Bronchial epithelial cell (primary cell): ENCODE measurements around the gene CDADC1. TPM values are rescaled to one million over a fixed set of nuclear protein-coding genes. Genes with fewer than 3 reads are reported as not detected.
"Not testable (repeated sequence)": the region's sequence is repeated elsewhere in the genome, so short reads cannot be mapped to it uniquely, and the experiment has no call there.

ENCODE experiments used
- DNase-seq: peaks from one replicate; pipeline ENCODE4 v3.0.0-alpha.2; 2010; ENCODE audit warnings: low read depth
- FAIRE-seq: peaks from 2 replicates; lab custom pipeline; 2011; peaks lifted over from hg19 to GRCh38; lab: Jason Lieb, UNC
- H3K27me3 ChIP-seq: 2 replicates; pipeline ENCODE4 v1.5.1; 2011; ENCODE audit warnings: low read length; ENCODE audit not compliant: control insufficient read depth, insufficient read depth
- H3K36me3 ChIP-seq: 2 replicates; pipeline ENCODE4 v1.5.1; 2011; ENCODE audit warnings: low read length; ENCODE audit not compliant: control insufficient read depth, insufficient read depth
- H3K4me3 ChIP-seq: 2 replicates; pipeline ENCODE4 v1.5.1; 2011; ENCODE audit warnings: mild to moderate bottlenecking, low read depth, low read length, control low read depth
- total RNA-seq: library from RNA; depleted of rRNA; stranded (reverse); fragments of >200 nt; gene quantifications from 2 replicates; pipeline ENCODE4 v1.2.1, GENCODE V29; 2014
- TF ChIP-seq, protein P1 (sequence below): IDR thresholded peaks from 2 replicates; pipeline ENCODE4 v1.5.1; 2011; ENCODE audit warnings: mild to moderate bottlenecking, moderate library complexity, low read length, control low read depth, inconsistent platforms; ENCODE audit not compliant: insufficient read depth, severe bottlenecking

The CDADC1 gene
- total RNA-seq, 1 donor from 2014 or later: 6.6 TPM

DNA sequence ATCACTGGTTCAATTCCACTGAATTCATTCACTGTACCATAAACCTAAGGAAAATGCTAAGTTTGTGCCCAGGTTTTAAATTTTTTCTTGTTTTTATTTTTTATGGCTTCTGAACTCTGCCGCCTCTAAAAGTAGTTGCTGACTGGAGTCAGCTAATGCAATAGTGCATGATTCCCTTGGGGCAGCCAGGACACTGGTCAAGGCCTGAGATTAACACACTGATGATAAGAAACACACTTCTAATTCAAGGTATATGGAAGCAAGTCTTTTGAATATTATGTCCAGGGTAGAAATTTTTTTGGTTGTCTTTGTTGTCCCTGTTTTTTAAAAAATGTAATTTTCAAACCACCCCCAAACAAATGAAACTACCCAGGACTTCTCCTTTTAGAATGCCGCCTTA is 72.2 kb downstream of the CDADC1 start:
- TF ChIP-seq, protein P1, sequence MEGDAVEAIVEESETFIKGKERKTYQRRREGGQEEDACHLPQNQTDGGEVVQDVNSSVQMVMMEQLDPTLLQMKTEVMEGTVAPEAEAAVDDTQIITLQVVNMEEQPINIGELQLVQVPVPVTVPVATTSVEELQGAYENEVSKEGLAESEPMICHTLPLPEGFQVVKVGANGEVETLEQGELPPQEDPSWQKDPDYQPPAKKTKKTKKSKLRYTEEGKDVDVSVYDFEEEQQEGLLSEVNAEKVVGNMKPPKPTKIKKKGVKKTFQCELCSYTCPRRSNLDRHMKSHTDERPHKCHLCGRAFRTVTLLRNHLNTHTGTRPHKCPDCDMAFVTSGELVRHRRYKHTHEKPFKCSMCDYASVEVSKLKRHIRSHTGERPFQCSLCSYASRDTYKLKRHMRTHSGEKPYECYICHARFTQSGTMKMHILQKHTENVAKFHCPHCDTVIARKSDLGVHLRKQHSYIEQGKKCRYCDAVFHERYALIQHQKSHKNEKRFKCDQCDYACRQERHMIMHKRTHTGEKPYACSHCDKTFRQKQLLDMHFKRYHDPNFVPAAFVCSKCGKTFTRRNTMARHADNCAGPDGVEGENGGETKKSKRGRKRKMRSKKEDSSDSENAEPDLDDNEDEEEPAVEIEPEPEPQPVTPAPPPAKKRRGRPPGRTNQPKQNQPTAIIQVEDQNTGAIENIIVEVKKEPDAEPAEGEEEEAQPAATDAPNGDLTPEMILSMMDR: no peak
- FAIRE-seq (no peak), DNase-seq (no peak)
- no peaks in the 10 kb centered on the region for H3K36me3 ChIP-seq
- no peak overlapping the region for H3K4me3 ChIP-seq
- no peaks in the 10 kb centered on the region for H3K27me3 ChIP-seq

DNA sequence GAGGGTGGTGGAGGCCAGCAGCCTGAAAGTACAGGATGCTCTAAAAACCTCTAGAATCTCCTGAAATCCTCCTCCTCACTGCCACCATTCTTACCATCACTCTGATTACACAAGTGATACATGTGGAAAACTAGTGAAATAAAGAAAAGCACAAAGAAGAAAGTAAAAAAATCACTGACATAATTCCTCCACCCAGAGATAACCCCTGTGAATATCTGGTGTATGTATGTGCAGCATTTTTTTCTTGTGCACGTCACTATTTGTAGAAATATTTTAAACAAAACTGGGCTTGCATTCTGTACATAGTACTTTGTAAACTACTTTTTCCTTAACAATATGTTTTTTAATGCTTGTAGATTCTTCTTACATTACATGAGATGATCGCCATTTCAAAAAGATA is 73.2 kb downstream of the CDADC1 start:
- Histone ChIP-seq H3K27me3 (no peaks in the 10 kb centered on the region), H3K4me3 (no peak overlapping the region), H3K36me3 (no peaks in the 10 kb centered on the region)
- DNase-seq (no peak), FAIRE-seq (no peak)
- TF ChIP-seq, protein P1: no peak

DNA sequence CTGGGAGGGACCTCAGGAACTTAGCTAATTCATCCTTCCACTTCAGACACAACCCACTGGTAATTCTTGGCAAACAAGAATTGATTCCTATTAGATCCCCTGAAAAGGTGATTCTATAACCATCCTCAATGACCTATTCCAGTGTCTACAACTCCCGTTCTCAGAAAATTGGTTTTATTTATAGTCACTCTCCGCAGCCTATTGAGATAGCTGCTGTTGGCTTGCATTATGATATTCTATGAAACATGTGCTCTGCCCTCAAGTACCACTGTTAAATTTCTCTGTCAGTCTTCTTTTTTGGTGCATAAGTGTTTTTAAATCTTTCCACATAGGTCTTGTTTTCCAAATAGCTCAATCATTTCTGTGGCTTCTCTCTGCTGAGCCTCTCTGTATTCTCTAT is 75.0 kb downstream of the CDADC1 start:
- FAIRE-seq (no peak), DNase-seq (no peak)
- Histone ChIP-seq H3K4me3 (no peak overlapping the region), H3K36me3 (no peaks in the 10 kb centered on the region), H3K27me3 (no peaks in the 10 kb centered on the region)
- TF ChIP-seq, protein P1: no peak

DNA sequence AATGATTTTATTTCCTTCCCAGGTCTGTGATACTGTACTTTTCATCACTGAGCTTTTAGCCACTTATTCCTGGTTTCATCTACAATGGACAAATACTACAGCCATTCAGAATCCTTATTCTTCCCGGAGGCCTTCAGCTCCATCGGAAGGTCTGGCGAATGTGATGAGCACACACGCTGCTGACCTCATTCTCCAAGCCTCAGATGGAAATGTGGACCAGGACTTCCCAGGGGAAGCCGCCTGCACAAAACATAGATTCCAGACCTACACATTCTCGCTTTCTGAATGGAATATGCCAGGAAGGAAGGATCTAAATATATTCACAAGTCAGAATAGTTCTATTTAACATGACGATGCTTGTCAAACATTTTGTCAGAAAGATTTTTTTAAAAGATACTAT is 75.6 kb downstream of the CDADC1 start:
- DNase-seq (no peak), FAIRE-seq (no peak)
- Histone ChIP-seq H3K27me3 (no peaks in the 10 kb centered on the region), H3K36me3 (no peaks in the 10 kb centered on the region), H3K4me3 (no peak overlapping the region)
- TF ChIP-seq, protein P1: no peak

DNA sequence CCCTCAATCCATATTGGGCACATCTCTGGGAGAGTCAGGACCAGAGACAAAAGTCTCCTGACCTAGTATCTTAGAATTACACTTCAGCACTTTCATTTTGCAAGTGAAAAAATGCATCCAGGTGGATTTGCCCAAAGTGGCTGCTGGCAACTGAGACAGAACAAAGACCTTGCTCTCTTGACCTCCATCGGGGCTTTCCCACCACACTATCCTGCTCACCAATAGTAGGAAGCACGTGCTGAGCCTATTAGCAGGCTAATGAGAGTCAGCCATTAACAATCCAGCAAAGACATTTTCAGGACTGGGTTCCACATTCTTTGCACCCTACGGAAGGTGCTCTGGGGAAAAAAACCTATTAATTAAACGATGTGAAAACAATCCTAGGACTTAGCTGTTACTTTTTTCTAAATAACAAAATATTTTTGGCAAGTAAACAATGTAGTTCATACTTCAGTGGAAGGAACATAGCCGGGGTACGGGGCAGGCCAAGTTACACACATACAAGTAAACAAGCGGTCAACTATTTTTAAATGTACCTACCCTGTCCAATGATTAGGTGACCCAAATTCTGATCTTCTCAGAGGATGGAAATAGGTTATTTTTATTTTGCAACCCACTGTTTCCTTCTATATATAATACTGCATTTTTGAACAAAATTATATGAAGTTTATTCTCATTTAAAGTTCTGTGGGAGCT is 78.6 kb downstream of the CDADC1 start:
- peak; percentile 28 for FAIRE-seq
- DNase-seq: no peak
- TF ChIP-seq, protein P1: no peak
- no peak overlapping the region for H3K4me3 ChIP-seq
- H3K36me3 ChIP-seq: no peaks in the 10 kb centered on the region
- H3K27me3 ChIP-seq: no peaks in the 10 kb centered on the region

DNA sequence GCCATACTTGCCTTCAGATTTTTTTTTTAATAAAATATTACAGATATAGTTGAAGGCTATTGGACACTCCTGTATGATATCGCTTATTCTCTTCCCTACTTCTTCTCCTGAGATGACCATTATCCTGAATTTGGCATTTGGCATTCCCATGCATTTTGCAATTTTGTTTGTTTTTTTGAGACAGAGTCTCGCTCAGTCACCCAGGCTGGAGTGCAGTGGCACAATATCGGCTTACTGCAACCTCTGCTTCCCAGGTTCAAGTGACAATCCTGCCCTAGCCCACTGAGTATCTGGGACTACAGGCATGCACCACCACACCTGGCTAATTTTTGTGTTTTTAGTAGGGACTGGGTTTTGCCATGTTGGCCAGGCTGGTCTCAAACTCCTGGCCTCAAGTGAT is 79.4 kb downstream of the CDADC1 start:
- not testable (repeated sequence) for H3K27me3 ChIP-seq, H3K36me3 ChIP-seq, DNase-seq, FAIRE-seq, H3K4me3 ChIP-seq
